Fibroblast of villous mesenchyme (primary cell): ENCODE measurements around the gene SLC49A4. TPM values are rescaled to one million over a fixed set of nuclear protein-coding genes. Genes with fewer than 3 reads are reported as not detected.

Experiments
- DNase-seq: peaks from one replicate; pipeline ENCODE4 v3.0.0-alpha.2; 2010; ENCODE audit warnings: low read depth
- H3K4me3 ChIP-seq: 2 replicates; pipeline ENCODE4 v1.5.1; 2011; ENCODE audit warnings: low read depth, mild to moderate bottlenecking, low read length
- total RNA-seq: library from RNA; depleted of rRNA; stranded (reverse); fragments of >200 nt; gene quantifications from 2 replicates; pipeline ENCODE4 v1.2.3, GENCODE V29; 2012
- TF ChIP-seq, protein P1 (sequence below): IDR thresholded peaks from 2 replicates; pipeline ENCODE4 v1.5.1; 2012; ENCODE audit warnings: low read depth, mild to moderate bottlenecking, low read length; ENCODE audit not compliant: insufficient read depth

SLC49A4 gene
- total RNA-seq, 1 donor, result 40.2 TPM

DNA sequence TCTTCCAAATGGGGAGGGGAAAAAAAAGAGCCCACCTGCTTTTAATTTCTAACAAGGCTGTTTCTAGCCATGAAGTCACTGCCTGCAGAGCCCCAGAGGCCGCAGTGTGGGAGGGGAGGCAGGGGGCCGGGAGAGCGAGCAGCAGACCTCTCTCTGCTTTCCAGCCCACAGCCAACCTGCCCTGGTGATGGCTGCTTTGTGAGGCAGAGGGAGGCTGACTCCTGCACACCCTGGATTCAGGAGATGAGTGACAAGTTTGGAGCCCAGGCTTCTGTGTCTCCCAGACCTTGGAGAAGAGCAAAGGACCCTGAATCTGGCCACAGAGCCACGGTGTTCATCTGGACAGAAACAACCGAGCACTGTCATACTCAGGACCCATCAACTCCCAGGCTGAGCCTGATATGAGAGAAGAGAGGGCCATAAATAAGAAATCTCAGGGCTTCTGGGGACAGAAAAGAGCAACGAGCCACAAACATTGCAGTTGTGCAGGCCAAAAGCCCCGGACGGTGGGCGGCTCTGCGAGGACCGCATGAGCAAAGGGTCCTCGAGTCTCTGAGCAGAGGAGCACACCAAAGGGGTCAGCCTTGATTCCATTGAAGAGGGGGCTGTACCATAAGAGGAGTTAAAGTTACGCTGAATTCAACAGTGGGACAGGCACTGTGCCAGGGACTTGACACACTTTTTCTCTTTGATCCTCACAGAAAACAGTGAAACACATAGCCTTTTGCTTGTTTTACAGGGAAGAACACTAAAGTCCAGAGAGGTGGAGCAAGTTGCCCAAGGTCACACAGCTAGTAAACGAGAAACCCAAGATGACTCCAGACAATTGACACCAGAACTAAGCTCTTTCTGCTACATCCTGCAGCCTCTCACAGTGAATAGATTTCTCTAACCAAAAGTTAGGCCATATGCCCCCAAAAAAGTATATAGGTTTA lies 135.5 kb downstream of the SLC49A4 start:
- TF ChIP-seq, protein P1, sequence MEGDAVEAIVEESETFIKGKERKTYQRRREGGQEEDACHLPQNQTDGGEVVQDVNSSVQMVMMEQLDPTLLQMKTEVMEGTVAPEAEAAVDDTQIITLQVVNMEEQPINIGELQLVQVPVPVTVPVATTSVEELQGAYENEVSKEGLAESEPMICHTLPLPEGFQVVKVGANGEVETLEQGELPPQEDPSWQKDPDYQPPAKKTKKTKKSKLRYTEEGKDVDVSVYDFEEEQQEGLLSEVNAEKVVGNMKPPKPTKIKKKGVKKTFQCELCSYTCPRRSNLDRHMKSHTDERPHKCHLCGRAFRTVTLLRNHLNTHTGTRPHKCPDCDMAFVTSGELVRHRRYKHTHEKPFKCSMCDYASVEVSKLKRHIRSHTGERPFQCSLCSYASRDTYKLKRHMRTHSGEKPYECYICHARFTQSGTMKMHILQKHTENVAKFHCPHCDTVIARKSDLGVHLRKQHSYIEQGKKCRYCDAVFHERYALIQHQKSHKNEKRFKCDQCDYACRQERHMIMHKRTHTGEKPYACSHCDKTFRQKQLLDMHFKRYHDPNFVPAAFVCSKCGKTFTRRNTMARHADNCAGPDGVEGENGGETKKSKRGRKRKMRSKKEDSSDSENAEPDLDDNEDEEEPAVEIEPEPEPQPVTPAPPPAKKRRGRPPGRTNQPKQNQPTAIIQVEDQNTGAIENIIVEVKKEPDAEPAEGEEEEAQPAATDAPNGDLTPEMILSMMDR, result no peak
- no peak overlapping the region for H3K4me3 ChIP-seq
- DNase-seq, result no peak

Other genes with a start within 250 kb of the SLC49A4 start
- 21.3 and 34.5 TPM in 2 replicates for gene PARP9, start 230.8 kb upstream of the SLC49A4 start, total RNA-seq
- 25.1 and 36.7 TPM in 2 replicates for gene DTX3L, start 230.7 kb upstream of the SLC49A4 start, total RNA-seq
- under 0.01 TPM in 2 replicates for gene PARP15, start 217.4 kb upstream of the SLC49A4 start, total RNA-seq
- 60.9 and 91.1 TPM in 2 replicates for gene PARP14, start 114.2 kb upstream of the SLC49A4 start, total RNA-seq
- gene HSPBAP1, start 1.2 kb upstream of the SLC49A4 start, total RNA-seq, result 6.0 and 6.4 TPM in 2 replicates
- not detected in 2 replicates for gene SEMA5B, start 232.7 kb downstream of the SLC49A4 start, total RNA-seq